GM21529 (cell line): ENCODE results near the gene TBCE.
"Not testable (repeated sequence)": the region's sequence is repeated elsewhere in the genome, so short reads cannot be mapped to it uniquely, and the experiment has no call there.

Source experiments
- ATAC-seq: cut with Tn5 transposase; IDR thresholded peaks from one replicate; pipeline ENCODE4 v1.9.1; 2021; ENCODE audit not compliant: unreplicated experiment

TBCE gene

DNA sequence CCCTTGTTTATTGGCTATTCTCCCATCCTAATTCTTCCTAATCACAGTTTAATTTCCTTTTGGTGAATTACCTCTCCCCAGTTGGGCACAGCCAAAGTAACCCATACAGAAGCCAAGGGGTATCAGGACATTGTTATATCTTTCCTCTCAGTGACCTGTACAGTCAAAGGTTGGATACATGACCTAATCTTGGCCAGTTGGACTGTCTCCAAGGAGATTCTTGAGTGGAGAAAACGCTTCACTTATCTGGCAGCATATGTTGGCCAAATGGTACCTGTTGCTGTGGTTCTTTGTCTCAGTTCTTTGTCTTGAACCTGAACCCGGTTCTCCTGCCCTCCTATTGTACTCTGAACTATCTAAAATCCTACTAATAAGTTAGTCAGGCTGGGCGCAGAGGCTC, 15.3 kb upstream of the TBCE start:
- no peak for ATAC-seq

DNA sequence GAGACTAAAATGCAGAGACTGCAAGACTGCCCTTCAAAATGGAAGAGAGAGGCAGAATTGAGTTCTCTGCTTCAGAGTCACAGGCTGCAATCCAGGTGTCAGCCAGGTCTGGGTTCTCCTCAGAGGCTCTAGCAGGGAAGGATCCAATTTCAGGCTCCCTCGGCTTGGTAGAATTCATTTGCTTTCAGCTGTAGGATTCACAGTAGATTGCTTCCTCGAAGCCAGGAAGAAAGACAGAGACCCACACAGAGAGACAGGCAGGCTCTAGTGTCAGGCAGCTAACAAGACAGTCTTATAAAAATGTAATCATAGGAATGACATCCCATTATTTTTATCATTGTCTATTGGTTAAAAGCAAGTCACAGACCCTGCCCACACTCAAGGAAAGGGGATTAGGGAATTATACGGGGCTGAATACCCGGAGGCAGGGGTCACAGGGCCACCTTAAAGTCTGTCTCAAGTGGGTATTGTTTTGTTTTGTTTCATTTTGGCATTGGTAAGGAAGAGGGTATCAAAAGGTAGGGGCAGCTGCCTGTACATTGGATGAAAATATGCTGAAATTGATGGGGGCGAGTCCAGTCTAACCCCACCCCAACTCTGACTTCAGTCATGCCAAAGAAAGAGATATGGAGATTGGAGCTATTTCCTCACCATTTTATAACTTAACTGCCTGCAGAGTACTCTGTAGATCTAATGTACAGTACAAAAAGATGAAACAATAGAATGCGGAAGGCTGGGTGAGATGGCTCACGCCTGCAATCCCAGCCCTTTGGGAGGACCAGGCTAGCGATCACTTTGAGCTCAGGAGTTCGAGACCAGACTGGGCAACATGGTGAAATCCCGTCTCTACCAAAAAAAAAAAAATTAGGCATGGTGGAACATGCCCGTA, 9.5 kb upstream of the TBCE start:
- ATAC-seq = no peak

DNA sequence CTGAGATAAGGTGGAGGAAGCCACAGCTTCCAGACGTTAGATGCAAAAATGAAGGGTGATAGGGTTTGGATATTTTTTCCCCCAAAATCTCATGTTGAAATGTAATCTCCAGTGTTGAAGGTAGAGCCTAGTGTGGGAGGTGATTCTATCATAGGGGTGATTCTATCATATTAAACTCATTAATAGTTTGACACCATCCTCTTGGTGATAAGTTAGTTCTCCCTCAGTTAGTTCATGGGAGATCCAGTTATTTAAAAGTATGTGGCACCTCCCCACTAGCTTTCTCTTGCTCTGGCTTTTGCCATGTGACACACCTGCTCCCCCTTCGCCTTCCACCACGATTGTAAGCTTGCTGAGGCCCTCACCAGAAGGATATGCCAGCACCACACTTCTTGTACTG, 8.3 kb upstream of the TBCE start:
- no peak for ATAC-seq

DNA sequence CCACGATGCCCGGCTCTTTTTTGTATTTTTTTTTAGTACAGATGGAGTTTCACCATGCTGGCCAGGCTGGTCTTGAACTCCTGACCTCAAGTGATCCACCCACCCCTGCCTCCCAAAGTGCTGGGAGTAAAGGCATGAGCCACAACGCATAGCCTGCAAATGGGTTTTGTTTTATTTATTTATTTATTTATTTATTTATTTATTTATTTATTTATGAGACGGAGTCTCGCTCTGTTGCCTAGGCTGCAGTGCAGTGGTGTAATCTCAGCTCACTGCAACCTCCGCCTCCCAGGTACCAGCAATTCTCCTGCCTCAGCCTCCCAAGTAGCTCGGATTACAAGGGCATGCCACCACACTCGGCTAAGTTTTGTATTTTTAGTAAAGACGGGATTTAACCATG, 3.0 kb upstream of the TBCE start:
- not testable (repeated sequence) for ATAC-seq

DNA sequence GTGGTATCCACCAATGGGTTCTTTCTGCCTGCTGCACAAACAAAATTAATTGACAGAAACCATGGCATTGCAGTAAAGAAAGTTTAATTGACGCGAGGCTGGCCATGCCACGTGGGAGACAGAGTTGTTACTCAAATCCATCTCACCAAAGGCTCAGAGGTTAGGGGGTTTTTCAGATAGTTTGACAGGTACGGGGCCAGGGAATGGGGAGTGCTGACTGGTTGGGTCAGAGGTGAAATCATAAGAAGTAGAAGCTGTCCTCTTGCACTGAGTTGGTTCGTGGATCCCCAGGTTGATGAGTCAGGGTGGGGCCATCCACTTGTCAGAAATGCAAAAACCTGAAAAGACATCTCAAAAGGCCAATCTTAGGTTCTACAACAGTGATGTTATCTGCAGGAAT, 941 bp upstream of the TBCE start:
- no peak for ATAC-seq

DNA sequence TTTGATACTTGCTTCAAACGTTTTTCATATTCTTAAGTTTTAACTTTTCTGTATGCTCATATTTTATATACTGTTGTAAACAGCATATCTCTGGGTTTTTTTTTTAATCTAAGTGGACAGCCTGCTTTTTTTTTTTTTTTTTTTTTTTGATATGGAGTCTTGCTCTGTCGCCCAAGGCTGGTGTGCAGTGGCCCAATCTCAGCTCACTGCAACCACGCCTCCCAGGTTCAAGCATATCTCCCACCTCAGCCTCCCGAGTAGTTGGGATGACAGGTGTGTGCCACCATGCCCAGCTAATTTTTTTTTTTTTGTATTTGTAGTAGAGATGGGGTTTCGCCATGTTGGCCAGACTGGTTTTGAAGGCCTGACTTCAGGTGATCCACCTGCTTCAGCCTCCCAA, 1.2 kb downstream of the TBCE start:
- ATAC-seq = no peak

DNA sequence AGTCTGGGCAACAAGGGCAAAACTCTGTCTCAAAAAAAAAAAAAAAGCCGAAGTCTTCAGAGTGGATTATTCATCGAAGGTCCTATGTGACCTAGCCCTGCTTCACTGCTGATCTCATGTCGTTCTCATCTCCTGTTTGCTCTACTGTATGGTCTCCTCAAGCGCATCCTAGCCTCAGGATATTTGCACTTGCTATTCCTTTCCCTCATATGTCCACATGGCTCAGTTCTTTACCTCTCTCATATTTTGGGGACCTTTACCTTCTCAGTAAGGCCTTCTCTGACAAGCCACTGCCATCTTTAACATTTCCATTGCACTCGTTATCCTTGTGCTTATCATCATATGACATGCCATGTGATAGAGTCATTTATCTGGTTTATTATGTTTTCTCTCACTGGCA, 2.6 kb downstream of the TBCE start:
- ATAC-seq = no peak

DNA sequence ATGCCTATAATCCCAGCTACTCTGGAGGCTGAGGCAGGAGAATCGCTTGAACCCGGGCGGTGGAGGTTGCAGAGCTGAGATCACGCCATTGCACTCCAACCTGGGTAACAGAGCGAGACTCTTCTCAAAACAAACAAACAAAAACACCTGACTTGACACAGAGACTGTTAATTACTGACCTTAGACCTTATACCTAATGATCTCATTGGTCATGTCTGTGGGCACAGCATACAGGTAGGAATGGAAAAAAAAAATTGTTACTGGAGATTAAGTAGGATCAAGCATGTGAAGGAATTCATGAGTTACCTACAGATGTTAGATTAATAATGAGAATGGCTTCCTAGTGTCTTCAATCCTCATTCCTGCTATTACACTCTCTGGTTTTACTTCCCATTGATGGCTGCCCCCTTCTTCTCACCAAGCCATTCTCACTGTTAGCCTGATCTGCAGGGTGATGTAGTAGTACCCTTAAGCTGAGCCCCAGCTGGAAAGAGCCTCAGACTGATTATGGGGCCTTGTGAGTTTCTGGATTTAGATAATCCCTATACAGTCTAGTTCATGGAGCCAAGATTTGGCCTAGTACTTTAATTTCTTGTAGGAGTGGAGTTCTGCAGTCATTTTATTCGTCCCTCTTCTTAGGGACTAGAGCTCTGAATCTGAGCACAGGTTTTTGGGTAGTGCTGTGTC, 8.8 kb downstream of the TBCE start:
- no peak for ATAC-seq

DNA sequence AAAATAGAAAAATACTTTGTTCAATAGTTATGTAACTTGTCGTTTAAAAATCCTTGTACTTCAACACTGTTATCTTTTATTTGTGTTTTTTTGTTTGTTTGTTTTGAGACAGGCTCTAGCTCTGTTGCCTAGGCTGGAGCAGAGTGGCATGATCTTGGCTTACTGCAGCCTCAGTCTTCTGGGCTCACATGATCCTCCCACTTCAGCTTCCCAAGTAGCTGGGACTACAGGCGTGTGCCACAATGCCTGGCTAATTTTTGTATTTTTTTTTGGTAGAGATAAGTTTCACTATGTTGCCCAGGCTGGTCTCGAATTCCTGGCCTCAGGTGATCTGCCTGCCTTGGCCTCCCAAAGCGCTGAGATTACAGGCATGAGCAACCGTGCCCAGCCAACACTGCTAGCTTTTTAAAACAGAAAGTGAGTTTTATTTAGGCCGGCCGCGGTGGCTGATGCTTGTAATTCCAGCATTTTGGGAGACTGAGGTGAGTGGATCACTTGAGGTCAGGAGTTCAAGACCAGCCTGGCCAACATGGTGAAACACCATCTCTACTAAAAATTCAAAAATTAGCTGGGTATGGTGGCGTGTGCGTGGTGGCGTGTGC, 11.0 kb downstream of the TBCE start:
- ATAC-seq = not testable (repeated sequence)

DNA sequence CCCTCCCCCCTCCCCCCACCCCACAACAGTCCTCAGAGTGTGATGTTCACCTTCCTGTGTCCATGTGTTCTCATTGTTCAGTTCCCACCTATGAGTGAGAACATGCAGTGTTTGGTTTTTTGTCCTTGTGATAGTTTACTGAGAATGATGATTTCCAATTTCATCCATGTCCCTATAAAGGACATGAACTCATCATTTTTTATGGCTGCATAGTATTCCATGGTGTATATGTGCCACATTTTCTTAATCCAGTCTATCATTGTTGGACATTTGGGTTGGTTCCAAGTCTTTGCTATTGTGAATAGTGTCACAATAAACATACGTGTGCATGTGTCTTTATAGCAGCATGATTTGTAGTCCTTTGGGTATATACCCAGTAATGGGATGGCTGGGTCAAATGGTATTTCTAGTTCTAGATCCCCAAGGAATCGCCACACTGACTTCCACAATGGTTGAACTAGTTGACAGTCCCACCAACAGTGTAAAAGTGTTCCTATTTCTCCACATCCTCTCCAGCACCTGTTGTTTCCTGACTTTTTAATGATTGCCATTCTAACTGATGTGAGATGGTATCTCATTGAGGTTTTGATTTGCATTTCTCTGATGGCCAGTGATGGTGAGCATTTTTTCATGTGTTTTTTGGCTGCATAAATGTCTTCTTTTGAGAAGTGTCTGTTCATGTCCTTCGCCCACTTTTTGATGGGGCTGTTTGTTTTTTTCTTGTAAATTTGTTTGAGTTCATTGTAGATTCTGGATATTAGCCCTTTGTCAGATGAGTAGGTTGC, 14.9 kb downstream of the TBCE start:
- not testable (repeated sequence) for ATAC-seq

DNA sequence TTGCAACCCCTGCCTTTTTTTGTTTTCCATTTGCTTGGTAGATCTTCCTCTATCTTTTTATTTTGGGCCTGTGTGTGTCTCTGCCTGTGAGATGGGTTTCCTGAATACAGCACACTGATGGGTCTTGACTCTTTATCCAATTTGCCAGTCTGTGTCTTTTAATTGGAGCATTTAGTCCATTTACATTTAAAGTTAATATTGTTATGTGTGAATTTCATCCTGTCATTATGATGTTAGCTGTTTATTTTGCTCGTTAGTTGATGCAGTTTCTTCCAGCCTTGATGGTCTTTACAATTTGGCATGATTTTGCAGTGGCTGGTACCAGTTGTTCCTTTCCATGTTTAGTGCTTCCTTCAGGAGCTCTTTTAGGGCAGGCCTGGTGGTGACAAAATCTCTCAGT, 18.4 kb downstream of the TBCE start:
- not testable (repeated sequence) for ATAC-seq

DNA sequence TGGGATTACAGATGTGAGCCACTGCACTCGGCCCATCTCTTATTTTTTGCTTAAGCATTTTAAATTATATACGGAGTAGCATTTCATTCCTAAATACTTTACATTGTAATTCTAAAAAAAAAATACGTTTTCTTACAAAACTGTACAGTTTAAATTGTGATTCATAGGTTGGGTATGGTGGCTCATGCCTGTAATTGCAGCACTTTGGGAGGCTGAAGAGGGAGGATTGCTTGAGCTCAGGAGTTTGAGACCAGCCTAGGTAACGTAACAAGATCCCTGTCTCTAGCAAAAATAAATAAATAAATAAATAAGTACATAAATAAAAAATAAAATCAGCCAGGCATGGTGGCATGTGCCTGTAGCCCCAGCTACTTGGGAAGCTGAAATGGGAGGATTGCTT, 24.6 kb downstream of the TBCE start:
- no peak for ATAC-seq

DNA sequence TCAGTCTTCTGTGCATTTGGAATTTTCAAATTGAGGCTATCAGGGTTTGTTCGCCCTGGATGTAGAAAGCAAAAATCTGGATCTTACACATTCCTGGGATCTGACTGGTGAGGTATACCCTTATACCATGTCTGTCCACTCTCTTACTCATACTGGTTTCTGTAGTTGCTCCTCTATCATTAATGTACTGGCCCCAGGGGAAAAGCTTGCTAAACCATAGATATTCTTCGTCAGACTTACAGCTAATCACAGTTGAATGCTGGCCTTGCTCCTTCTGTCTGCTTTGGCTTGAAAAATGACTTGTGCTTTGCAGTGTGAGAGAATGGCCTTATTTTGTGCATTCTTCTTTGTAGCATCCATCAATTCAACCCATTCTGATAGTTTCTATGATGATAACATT, 30.5 kb downstream of the TBCE start:
- ATAC-seq = no peak

DNA sequence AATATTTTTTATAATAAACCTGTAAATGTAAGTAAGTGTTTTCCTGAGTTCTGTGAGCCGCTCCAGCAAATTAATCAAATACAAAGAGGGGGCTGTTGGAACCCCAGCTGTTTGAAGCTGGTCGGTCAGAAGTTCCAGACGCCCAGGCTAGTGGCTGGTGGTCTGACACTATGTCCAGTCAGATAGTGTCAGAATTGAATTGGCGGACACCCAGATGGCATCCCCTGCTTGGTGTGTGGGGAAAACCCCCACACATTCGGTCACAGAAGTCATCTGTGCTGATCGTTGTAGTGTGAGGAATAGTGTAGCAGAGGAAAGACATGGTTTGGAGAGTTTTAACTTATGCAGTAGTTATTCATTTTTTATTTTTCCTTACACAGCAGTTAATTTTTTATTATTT, 32.4 kb downstream of the TBCE start:
- no peak for ATAC-seq

DNA sequence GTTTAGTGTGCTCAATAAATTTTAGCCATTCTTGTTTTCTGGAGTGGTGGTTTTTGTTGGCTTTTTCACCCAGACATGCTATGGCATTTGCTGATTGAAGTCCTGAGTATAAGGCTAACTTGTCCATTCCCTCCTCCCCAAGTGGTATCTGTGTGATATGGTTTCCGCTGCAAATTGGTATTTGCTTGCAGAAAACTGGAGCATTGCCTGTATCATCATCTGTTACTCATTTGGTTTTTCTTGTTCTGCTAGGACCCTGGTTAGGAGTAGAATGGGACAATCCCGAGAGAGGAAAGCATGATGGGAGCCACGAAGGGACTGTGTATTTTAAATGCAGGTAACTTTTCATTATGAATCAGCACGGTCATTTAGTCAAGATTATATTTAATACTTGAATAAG, 34.0 kb downstream of the TBCE start:
- no peak for ATAC-seq

DNA sequence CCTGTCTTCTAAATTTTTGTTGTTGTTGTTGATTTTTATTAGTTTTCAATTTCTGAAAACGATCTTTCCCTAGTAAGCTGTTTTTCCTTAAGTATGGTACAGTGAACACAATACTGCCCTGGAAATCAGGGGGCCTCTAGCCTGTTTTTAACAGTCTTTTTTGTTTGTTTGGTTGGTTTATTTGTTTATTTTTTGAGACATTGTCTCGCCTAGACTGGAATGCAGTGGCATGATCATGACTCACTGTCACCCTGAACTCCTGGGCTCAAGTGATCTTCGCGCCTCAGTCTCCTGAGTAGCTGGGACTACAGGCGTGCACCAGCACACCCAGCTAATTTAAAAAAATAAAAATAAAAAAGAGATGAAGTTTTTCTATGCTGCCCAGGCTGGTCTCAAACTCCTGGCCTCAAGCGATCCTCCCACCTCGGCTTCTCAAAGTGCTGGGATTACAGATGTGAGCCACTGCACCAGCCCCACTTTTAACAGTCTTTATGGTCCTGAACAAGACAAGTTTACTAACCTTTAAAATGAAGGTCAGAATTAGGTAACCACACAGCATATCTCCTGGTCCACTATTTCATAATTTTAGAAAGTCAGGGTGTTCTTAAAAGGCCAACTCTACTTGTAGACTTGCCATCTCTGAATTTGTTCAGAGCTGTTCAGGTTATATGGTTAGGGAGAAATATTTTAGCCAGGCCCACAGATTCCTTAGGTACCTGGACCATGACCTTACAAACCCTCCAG, 35.4 kb downstream of the TBCE start:
- ATAC-seq = no peak

DNA sequence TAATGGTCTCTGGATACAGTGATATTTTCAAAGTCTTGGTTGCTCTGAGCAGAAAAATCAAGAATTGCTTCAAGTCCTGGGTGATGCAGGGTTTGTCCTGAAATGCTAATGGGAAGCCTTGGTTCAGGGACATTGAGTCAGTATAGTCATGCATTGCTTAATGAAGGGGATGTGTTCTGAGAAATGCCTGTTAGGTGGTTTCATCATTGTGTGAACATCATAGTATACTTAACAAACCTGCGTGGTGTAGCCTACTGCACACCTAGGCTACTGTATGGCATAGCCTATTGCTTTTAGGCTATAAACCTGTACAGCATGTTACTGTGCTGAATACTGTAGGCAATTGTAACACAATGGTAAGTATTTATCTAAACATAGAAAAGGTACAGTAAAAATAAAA, 36.4 kb downstream of the TBCE start:
- ATAC-seq = no peak

DNA sequence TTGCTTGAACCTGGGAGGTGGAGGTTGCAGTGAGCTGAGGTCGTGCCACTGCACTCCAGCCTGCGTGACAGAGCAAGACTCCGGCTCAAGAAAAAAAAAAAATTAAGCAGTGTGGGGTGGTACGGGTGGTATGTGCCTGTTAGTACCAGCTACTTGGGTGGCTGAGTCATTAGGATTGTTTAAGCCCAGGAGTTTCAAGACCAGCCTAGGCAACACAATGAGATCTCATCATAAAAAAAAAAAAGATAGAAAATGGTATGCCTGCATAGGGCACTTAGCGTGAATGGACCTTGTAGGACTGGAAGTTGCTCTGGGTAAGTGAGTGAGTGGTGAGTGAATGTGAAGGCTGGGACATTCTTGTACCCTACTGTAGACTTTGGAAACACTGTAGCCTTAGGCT, 37.0 kb downstream of the TBCE start:
- ATAC-seq = no peak

DNA sequence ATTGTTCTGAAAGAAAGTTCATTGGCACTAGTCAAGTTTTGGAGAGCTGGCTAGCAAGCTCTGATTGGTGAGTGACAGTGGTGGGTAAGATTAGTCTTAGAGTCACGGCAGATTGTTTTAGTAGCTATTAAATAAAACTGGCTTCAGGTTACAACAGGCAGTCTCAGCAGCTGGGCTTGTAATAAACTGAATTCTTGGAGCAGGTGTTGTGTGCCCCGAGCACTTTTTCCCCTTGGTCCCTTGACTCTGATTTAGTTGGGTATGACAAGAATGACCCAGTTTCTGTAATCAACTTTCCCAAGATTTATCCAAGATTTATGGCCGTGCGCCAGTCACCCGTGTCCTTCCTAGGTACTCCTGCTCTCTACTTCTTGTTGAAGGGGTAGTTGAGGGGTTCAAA, 40.2 kb downstream of the TBCE start:
- ATAC-seq = no peak

DNA sequence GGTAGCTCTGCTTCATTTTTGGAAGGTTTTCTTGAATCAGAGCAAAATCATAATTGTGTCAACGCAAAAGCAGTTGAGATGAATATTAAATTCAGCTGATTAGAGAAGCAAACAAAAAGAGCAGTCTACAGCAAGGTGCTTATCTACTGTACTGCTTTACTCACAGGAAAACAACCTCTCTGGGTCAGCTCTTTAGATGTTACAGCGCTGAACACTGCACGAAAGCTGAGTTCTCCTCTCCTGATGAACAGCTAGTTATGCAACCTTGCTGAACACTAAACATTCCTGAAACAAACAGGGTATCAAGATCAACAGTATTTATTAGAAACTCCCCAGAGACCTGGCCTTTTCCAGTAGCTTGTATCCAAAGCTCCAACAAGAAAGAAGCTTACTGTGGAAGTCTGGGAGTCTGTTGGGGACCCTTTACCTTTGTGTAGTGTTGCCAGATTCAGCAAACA, 41.3 kb downstream of the TBCE start:
- ATAC-seq = no peak
